T-helper 1 cell (primary cell): ENCODE data around the gene UBASH3B.
"Not testable (repeated sequence)": the region's sequence is repeated elsewhere in the genome, so short reads cannot be mapped to it uniquely, and the experiment has no call there.

Source experiments
- DNase-seq, 5 donors: peaks; one replicate each; pipeline ENCODE4 v3.0.0-alpha.2; 2012 to 2020

UBASH3B gene

GRCh38 chr11:122821169-122821568 is 165.6 kb downstream of the UBASH3B start:
- DNase-seq = no peak

GRCh38 chr11:122822241-122822640 is 166.7 kb downstream of the UBASH3B start:
- no peak for DNase-seq

DNA sequence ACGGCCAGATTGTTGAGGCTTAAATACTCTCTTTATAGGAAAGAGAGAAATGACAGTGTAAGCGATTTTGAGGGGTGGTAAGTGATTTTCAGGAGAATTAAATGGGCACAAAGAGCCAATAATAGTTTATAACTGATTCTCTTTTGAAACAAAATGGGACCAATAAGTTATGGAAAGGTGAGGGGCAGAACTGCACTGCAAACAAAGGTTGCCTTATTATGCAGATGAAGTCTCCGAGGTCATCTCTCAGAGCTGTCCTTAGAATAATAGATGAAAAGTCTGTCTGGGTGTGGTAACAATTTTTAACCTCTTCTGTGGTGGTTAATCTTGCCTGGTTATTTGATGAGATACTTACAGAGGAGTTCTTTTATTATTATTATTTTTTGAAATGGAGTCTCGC is 168.0 kb downstream of the UBASH3B start:
- DNase-seq = no peak

- DNase-seq = not testable (repeated sequence)
Measured at GRCh38 chr11:122829371-122829770, 173.8 kb downstream of the UBASH3B start.

GRCh38 chr11:122832297-122832696 is 176.8 kb downstream of the UBASH3B start:
- not testable (repeated sequence) for DNase-seq

- DNase-seq = no peak
Measured at GRCh38 chr11:122832721-122833470, 177.4 kb downstream of the UBASH3B start.

DNA sequence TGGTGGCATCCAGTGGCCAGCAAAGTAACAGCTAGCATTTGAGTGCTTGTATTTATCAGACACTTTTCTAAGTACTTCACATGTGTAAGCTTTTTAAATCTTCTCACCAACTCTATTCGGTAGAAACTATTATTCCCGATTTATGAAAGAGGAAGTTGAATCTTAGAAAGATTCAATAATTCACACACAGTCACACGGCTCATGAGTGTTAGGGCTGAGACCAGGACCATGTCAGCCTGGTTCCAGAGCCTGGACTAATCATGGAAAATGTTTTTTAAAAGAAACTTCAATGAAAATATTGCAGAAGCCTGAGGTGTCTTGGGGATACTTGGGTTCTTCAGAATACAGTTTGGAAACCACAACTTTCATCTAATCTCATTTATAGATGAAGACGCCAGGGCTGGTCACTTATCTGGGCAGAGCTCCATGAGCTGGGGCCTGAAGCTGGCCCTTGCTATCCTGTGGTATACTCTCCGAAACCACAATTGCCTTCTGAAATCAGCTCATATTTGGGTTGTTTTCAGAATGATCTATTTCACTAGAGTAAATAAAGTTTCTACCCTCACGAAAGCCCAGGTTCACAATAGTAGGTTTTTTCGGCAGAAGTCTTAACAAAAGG is 178.4 kb downstream of the UBASH3B start:
- DNase-seq = no peak

DNA sequence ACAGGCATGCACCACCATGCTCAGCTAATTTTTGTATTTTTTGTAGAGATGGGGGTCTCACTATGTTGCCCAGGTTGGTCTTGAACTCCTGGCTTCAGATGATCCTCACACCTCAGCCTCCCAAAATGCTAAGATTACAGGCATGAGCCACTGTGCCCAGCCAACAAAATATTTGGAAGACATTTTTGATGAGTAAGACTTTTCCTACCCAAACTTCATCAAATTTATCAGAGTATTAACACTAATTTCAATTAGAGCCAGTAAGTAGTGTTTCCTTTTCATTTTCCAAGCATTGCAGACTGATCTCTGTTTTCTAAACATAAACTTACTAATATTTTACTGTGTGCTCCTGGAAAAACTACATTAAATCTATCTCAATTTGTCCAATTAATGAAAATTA is 181.4 kb downstream of the UBASH3B start:
- no peak for DNase-seq

- DNase-seq = no peak
Measured at GRCh38 chr11:122837528-122838346, 182.2 kb downstream of the UBASH3B start.

GRCh38 chr11:122843281-122844141 is 188.0 kb downstream of the UBASH3B start:
- peak in 3 of 5 donors; percentile 10 to 20 (median 16) for DNase-seq

DNA sequence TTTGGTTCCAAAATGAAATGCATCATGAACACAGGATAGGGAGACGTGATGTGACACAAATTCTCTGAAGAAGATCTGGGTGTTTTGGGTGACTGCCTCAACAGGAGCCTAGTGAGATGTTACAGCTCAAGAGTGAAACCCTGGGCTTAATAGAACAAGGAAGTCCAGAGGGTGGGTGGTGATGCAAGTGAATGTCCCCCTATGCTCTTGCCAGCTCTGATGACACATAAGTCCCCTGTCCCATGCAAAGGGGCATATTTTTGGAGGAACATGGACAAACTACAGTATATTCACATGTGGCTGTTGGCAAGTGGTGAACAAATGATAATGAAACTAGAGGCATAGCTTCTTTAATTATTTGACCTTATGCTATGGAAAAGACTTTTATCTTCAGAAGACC is 191.9 kb downstream of the UBASH3B start:
- no peak for DNase-seq

DNA sequence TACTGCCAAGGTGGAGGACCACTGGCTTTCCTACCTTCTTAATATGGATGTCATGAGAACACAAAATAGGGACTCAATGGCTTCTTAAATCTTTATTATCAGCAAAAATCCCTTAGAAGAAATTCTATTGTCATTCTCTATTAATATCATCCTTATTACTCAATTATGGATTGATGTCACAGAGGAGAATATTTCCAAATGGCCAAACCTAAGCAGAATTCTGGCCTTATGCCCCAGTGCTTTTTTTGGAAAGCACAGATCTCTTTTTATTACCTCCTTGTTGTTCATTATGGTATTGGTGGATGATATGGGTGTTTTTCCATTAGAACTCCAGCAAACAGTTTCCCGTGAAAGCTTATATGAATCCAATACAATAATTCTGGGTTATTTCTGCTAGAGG is 192.7 kb downstream of the UBASH3B start:
- DNase-seq = no peak

GRCh38 chr11:122850076-122850631 is 194.6 kb downstream of the UBASH3B start:
- no peak for DNase-seq

- peak in 2 of 5 donors; percentile 13 to 44 for DNase-seq
Measured at GRCh38 chr11:122851366-122851966, 195.9 kb downstream of the UBASH3B start.

DNA sequence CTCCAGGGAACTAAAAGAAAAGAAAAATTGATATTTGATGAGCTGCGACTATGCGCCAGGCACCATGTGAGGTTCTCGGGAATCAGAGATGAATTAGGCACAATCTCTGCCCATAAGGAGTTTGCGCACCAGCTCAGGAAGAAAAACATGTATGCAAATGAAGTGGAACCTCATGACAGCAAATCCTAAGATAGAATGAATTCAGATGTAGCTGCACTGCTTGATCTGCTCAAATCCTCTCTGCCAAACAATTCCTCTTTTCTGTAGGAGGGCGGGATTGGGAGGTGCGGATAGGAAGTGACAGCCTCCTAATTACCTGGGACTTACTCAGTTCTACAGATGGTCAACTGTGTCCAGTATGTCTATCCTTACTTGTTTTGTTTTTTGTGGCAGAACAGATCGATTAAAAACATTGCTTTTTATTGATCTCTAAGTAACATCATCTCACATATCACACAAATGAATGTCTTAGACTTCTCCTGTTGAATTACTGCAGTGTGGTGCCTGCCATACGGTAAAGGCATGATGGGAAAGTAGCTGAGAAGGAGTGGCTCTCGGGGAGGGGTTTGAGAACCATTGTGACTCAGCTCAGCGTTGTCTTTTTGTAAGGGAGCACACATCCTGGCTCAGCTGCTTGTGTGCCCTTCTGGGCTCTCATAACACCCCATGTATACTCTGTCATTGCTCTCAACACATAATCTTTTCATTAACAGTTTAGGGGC is 196.7 kb downstream of the UBASH3B start:
- peak in 1 of 5 donors; percentile 21 for DNase-seq

DNA sequence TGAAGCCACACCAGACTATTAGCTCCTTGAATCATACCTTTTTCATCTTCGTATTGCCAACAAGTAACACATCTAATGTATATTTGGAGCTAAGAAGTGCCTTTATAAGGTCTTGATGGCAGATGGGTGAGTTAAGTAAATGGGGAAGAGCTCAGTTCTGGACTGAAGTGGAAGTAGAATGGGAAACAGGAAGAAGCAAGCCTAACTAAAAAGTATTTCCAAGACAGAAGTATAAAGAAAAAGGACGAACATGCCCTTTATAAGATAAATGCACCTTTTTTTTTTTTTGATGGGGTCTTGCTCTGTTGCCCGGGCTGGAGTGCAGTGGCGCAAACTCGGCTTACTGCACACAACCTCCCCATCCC is 197.3 kb downstream of the UBASH3B start:
- no peak for DNase-seq

- no peak for DNase-seq
Measured at GRCh38 chr11:122853261-122853660, 197.7 kb downstream of the UBASH3B start.

DNA sequence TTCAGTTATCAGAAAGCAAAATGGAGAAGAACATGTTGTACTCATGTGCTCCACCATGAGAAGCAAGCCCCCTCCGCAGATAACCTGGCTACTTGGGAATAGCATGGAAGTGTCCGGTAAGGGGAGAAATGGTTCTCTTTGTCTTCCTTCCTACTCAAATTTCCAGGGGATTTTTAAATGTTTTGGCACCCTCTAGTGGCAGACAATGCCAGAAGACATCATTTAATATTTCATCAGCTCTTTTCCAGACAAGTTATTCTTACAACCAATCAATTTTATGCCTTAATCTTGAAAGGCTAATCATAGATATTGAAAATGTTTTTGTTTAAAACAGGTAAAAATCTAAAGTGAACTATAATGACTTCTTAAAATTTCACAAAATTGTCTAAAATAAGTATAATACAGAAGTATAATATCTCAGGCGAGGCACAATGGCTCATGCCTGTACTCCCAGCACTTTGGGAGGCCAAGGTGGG is 198.5 kb downstream of the UBASH3B start:
- DNase-seq = peak in 4 of 5 donors; percentile 15 to 54 (median 35)

GRCh38 chr11:122861631-122862030 is 206.1 kb downstream of the UBASH3B start:
- no peak for DNase-seq

- no peak for DNase-seq
Measured at GRCh38 chr11:122862091-122862490, 206.6 kb downstream of the UBASH3B start.

DNA sequence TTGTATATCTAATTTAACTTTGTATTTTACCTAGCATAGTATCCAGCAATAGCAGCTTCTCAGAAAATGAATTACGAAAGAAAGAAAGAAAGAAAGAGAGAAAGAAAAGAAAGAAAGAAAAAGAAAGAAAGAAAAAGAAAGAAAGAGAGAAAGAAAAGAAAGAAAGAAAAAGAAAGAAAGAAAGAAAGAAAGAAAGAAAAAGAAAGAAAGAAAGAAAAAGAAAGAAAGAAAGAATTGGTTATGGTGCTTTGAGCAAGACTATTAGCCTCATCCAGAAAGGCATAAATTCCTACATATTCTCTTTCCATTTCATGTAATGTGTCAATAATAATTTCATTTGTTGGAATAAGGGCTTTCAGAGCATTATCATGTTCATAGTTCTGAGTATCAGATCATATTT is 207.6 kb downstream of the UBASH3B start:
- not testable (repeated sequence) for DNase-seq
